H1 (cell line): ENCODE data around the gene FBXW10B. TPM values are rescaled to one million over a fixed set of nuclear protein-coding genes. Genes with fewer than 3 reads are reported as not detected.
"Not testable (repeated sequence)": the region's sequence is repeated elsewhere in the genome, so short reads cannot be mapped to it uniquely, and the experiment has no call there.

Experiments used
- CTCF ChIA-PET: fragments of 300-600 bp; sonication (Branson Sonifier 250); formaldehyde crosslinking; loops from one replicate; lab custom pipeline; 2021; ENCODE audit not compliant: partially characterized antibody; lab: Charles Lee
- POLR2A ChIA-PET: fragments of 300-600 bp; sonication (Branson Sonifier 250); formaldehyde crosslinking; loops from one replicate; lab custom pipeline; 2021; ENCODE audit warnings: inconsistent platforms; ENCODE audit not compliant: partially characterized antibody; lab: Charles Lee
- DNase-seq, 2 experiments: peaks; one replicate each; pipeline versions ENCODE4 v3.0.0 to v3.0.0-alpha.2; 2010 to 2022; ENCODE audit warnings: low spot score in 2 of 2, low read depth in 1 of 2, mixed read lengths in 1 of 2
- FAIRE-seq: peaks from 2 replicates; lab custom pipeline; 2011; peaks lifted over from hg19 to GRCh38; lab: Jason Lieb, UNC
- H2AFZ ChIP-seq: 2 replicates; pipeline ENCODE4 v1.8.1; 2012; ENCODE audit warnings: low read length, inconsistent platforms
- H2AK5ac ChIP-seq: 2 replicates; pipeline ENCODE4 v1.6.1; 2013; ENCODE audit warnings: low read depth, low read length
- H2BK120ac ChIP-seq: replicated peaks from 2 replicates; pipeline ENCODE3; 2013; ENCODE audit warnings: low read depth, low read length, inconsistent platforms
- H2BK12ac ChIP-seq: 2 replicates; pipeline ENCODE4 v1.6.1; 2013; ENCODE audit warnings: low read depth, low read length
- H2BK15ac ChIP-seq: 2 replicates; pipeline ENCODE4 v1.6.1; 2013; ENCODE audit warnings: low read length
- H2BK20ac ChIP-seq: 2 replicates; pipeline ENCODE4 v1.6.1; 2013; ENCODE audit warnings: low read length
- H2BK5ac ChIP-seq: 2 replicates; pipeline ENCODE4 v1.6.1; 2013; ENCODE audit warnings: low read depth, low read length
- H3K14ac ChIP-seq: 2 replicates; pipeline ENCODE4 v1.6.1; 2013; ENCODE audit warnings: inconsistent platforms; ENCODE audit not compliant: insufficient read length
- H3K18ac ChIP-seq: 2 replicates; pipeline ENCODE4 v1.6.1; 2013; ENCODE audit warnings: low read length; ENCODE audit errors: extremely low read depth
- H3K23ac ChIP-seq: 2 replicates; pipeline ENCODE4 v1.6.1; 2013; ENCODE audit warnings: inconsistent platforms; ENCODE audit not compliant: insufficient read length
- H3K23me2 ChIP-seq: 2 replicates; pipeline ENCODE4 v1.6.1; 2013; ENCODE audit warnings: low read depth, low read length
- H3K27ac ChIP-seq: 2 replicates; pipeline ENCODE4 v1.6.1; 2011; ENCODE audit warnings: low read depth, low read length, inconsistent platforms
- H3K27me3 ChIP-seq, 4 experiments: replicated peaks in 1 of 4; 1 replicate in 1 of 4; 2 replicates in 3 of 4; pipeline versions ENCODE4 v1.6.1 to v1.8.1; 2011 to 2013; ENCODE audit warnings: low read length in 3 of 4, mild to moderate bottlenecking in 3 of 4, inconsistent platforms in 2 of 4, mixed read lengths in 2 of 4, moderate library complexity in 1 of 4; ENCODE audit not compliant: control insufficient read depth in 3 of 4, insufficient read depth in 3 of 4; ENCODE audit errors: extremely low read depth in 1 of 4
- H3K36me3 ChIP-seq, 4 experiments: 2 replicates each; pipeline versions ENCODE4 v1.6.1 to v1.8.1; 2011 to 2013; ENCODE audit warnings: mild to moderate bottlenecking in 4 of 4, low read length in 3 of 4, moderate library complexity in 2 of 4, control low read depth in 1 of 4, inconsistent platforms in 1 of 4; ENCODE audit not compliant: insufficient read depth in 4 of 4, control insufficient read depth in 2 of 4
- H3K4ac ChIP-seq: replicated peaks from 2 replicates; pipeline ENCODE3; 2013; ENCODE audit warnings: low read length, low read depth, mixed read lengths, inconsistent platforms; ENCODE audit not compliant: insufficient read length
- H3K4me1 ChIP-seq, 4 experiments: replicated peaks in 1 of 4; 1 replicate in 1 of 4; 2 replicates in 3 of 4; pipeline versions ENCODE4 v1.6.1 to v1.8.1; 2011 to 2013; ENCODE audit warnings: low read length in 3 of 4, inconsistent platforms in 2 of 4, mixed read lengths in 1 of 4; ENCODE audit not compliant: insufficient read depth in 4 of 4, control insufficient read depth in 3 of 4
- H3K4me2 ChIP-seq, 2 experiments: 2 replicates each; pipeline versions ENCODE4 v1.6.1 to v1.8.1; 2011 to 2013; ENCODE audit warnings: low read depth in 2 of 2, low read length in 2 of 2, control low read depth in 1 of 2, inconsistent platforms in 1 of 2, mild to moderate bottlenecking in 1 of 2; ENCODE audit not compliant: insufficient read depth in 1 of 2
- H3K4me3 ChIP-seq, 4 experiments: fragments of 200-600, 300-600 bp in 1 of 4; sonication (generic), shearing (Covaris generic), sonication (Bioruptor Twin) in 1 of 4; 2 replicates each; pipeline versions ENCODE4 v1.5.1 to v1.8.1; 2011 to 2016; ENCODE audit warnings: low read length in 4 of 4, low read depth in 3 of 4, control low read depth in 2 of 4, inconsistent platforms in 2 of 4, mild to moderate bottlenecking in 2 of 4, mixed read lengths in 1 of 4, moderate library complexity in 1 of 4; ENCODE audit not compliant: insufficient read depth in 2 of 4; ENCODE audit errors: extremely low read depth in 1 of 4
- H3K56ac ChIP-seq: replicated peaks from 2 replicates; pipeline ENCODE3; 2013; ENCODE audit warnings: low read depth, mild to moderate bottlenecking, mixed read lengths, low read length, inconsistent platforms; ENCODE audit not compliant: insufficient read length
- H3K79me1 ChIP-seq: 2 replicates; pipeline ENCODE4 v1.6.1; 2013; ENCODE audit warnings: low read depth, low read length, control low read depth
- H3K79me2 ChIP-seq, 2 experiments: 2 replicates each; pipeline versions ENCODE4 v1.6.1 to v1.8.1; 2012 to 2013; ENCODE audit warnings: low read length in 2 of 2, mild to moderate bottlenecking in 2 of 2, inconsistent platforms in 1 of 2; ENCODE audit not compliant: insufficient read depth in 2 of 2, control insufficient read depth in 1 of 2
- H3K9ac ChIP-seq, 4 experiments: replicated peaks in 1 of 4; 1 replicate in 1 of 4; 2 replicates in 3 of 4; pipeline versions ENCODE4 v1.6.1 to v1.8.1; 2011 to 2013; ENCODE audit warnings: low read depth in 3 of 4, low read length in 3 of 4, control low read depth in 2 of 4, mild to moderate bottlenecking in 2 of 4, moderate library complexity in 2 of 4, inconsistent platforms in 1 of 4; ENCODE audit errors: extremely low read depth in 1 of 4
- H3K9me3 ChIP-seq, 2 experiments: 2 replicates each; pipeline versions ENCODE4 v1.6.1 to v1.8.1; 2012 to 2013; ENCODE audit warnings: mild to moderate bottlenecking in 2 of 2, moderate library complexity in 2 of 2, control low read depth in 1 of 2, inconsistent platforms in 1 of 2, low read depth in 1 of 2, low read length in 1 of 2, mixed read lengths in 1 of 2; ENCODE audit not compliant: insufficient read depth in 2 of 2
- H4K20me1 ChIP-seq, 2 experiments: replicated peaks in 1 of 2; 2 replicates each; pipeline versions ENCODE3 to v1.8.1; 2011 to 2013; ENCODE audit warnings: inconsistent platforms in 2 of 2, low read length in 2 of 2, mild to moderate bottlenecking in 1 of 2; ENCODE audit not compliant: insufficient read depth in 2 of 2, control insufficient read depth in 1 of 2
- H4K5ac ChIP-seq: 2 replicates; pipeline ENCODE4 v1.6.1; 2013; ENCODE audit warnings: low read length, low read depth, mixed read lengths, inconsistent platforms; ENCODE audit not compliant: insufficient read length
- H4K8ac ChIP-seq: 2 replicates; pipeline ENCODE4 v1.8.0; 2013; ENCODE audit warnings: mild to moderate bottlenecking, moderate library complexity, low read length, inconsistent platforms; ENCODE audit not compliant: insufficient read depth; ENCODE audit errors: extremely low read depth
- H4K91ac ChIP-seq: replicated peaks from 2 replicates; pipeline ENCODE3; 2013; ENCODE audit warnings: low read length, mixed read lengths, inconsistent platforms; ENCODE audit not compliant: insufficient read length
- WGBS, 2 experiments: shearing (Covaris generic) in 1 of 2; methylation state at CpG; one replicate each; pipeline versions ENCODE4 v1.1.6 to v1.1.7; 2013 to 2015; ENCODE audit warnings: low lambda C conversion rate in 2 of 2, mixed read lengths in 2 of 2, inconsistent platforms in 1 of 2, low coverage in 1 of 2, missing lambda C conversion rate in 1 of 2; ENCODE audit not compliant: insufficient replicate concordance in 2 of 2, insufficient coverage in 1 of 2, insufficient read length in 1 of 2; ENCODE audit errors: extremely low coverage in 1 of 2, missing lambda C conversion rate in 1 of 2; 5-methylcytosine and 5-hydroxymethylcytosine counted together
- long read RNA-seq, 2 experiments: library from RNA in 1 of 2; library from capped mRNA in 1 of 2; stranded (forward); transcript quantifications; one replicate each; pipeline ENCODE4 v2.0.0, GENCODE V29; 2021; ENCODE audit warnings: inconsistent platforms in 1 of 2
- polyA minus RNA-seq, 3 experiments: library from RNA; depleted of rRNA, polyadenylated mRNA; stranded (reverse); fragments of >200 nt; gene quantifications; 1 replicate in 2 of 3; 2 replicates in 1 of 3; pipeline ENCODE4 v1.2.3, GENCODE V29; 2011
- polyA plus RNA-seq, 7 experiments: library from polyadenylated mRNA; depleted of rRNA in 3 of 7; stranded (reverse) in 5 of 7; unstranded in 2 of 7; fragments of >200 nt in 5 of 7; fragments of 200-250 nt in 2 of 7; gene quantifications; 1 replicate in 5 of 7; 2 replicates in 1 of 7; 4 replicates in 1 of 7; pipeline versions ENCODE4 v1.2.1 to v1.2.3, GENCODE V29; 2011 to 2013; ENCODE audit warnings: missing spikeins in 2 of 7, mixed read lengths in 2 of 7
- total RNA-seq: library from RNA; stranded (reverse); fragmentation: NEBNext Ultra II Directional; extraction: Animal tissue kit (Norgen Biotek cat#: 25700); gene quantifications from 2 replicates; pipeline ENCODE4 v1.2.1, GENCODE V29; 2021

Gene FBXW10B, protein sequence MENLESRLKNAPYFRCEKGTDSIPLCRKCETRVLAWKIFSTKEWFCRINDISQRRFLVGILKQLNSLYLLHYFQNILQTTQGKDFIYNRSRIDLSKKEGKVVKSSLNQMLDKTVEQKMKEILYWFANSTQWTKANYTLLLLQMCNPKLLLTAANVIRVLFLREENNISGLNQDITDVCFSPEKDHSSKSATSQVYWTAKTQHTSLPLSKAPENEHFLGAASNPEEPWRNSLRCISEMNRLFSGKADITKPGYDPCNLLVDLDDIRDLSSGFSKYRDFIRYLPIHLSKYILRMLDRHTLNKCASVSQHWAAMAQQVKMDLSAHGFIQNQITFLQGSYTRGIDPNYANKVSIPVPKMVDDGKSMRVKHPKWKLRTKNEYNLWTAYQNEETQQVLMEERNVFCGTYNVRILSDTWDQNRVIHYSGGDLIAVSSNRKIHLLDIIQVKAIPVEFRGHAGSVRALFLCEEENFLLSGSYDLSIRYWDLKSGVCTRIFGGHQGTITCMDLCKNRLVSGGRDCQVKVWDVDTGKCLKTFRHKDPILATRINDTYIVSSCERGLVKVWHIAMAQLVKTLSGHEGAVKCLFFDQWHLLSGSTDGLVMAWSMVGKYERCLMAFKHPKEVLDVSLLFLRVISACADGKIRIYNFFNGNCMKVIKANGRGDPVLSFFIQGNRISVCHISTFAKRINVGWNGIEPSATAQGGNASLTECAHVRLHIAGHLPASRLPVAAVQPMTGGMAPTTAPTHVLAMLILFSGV
- not detected in 2 replicates for total RNA-seq
- polyA plus RNA-seq (2011; rRNA removed) = 0.14 and 0.28 TPM in 2 replicates
- polyA plus RNA-seq (2011; cell fraction: cytosol; rRNA removed) = 0.13 TPM
- 0.97 TPM for polyA plus RNA-seq (2011; cell fraction: nucleus; rRNA removed)
- polyA plus RNA-seq (2012, experiment 1 of 2) = 0.19 to 0.42 TPM (median 0.36 TPM) in 3 of 4 replicates, not detected in the other
- polyA plus RNA-seq (2012, experiment 2 of 2) = not detected
- polyA plus RNA-seq (2013, experiment 1 of 2) = 0.20 TPM
- polyA plus RNA-seq (2013, experiment 2 of 2) = 0.04 TPM
- 0.20 and 0.54 TPM in 2 replicates for polyA minus RNA-seq (2011; rRNA and poly(A)+ RNA removed)
- not detected for polyA minus RNA-seq (2011; cell fraction: cytosol; rRNA and poly(A)+ RNA removed)
- polyA minus RNA-seq (2011; cell fraction: nucleus; rRNA and poly(A)+ RNA removed) = not detected
- long read RNA-seq, experiment 1 = 0 reads
- long read RNA-seq, experiment 2 = 0 reads

DNA sequence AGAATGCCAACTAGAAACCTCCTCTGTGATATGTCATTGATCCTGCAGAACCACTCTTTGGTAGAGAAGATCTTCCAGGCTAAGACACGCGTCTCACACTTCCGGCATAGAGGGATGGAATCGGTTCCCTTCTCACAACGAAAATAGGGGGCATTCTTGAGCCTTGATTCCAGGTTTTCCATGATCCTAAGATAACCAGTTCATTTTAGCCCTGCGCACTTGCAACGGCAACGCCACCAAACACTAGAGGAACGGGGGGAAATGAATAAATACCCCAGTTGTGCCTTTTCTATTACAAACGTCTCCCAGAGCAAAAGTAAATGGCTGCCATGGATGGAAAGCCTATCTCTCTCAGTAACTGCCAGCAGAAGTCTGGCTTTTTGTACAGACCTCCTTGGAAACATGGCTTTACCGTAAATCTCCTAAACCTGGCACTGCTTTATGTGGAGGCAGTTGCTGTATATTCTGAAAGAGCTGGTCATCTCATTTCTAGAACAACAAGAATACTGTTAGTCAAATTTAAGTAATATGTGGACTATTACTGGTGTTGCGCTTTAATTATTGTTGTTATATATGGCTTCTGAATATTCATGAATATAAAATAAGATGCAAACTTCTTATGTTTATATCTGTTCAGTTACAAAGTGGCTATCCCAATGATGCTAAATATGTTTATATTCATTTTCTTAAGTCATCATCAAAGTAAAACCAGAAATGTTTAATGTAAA, at the start of gene FBXW10B:
Gene FBXW10B (minus strand): TSS at position 374 of the 728 bp plus-strand sequence. CDS start 192 bp downstream, at position 182.
- H3K36me3 ChIP-seq, H4K91ac ChIP-seq, H2BK12ac ChIP-seq, H2BK120ac ChIP-seq, H2AK5ac ChIP-seq, H3K23ac ChIP-seq, H3K4me3 ChIP-seq, H2BK5ac ChIP-seq, H4K8ac ChIP-seq, DNase-seq, H3K4ac ChIP-seq, H3K9ac ChIP-seq, H4K5ac ChIP-seq, H3K27ac ChIP-seq, H3K4me1 ChIP-seq, CTCF ChIA-PET, H3K27me3 ChIP-seq, H3K14ac ChIP-seq, H4K20me1 ChIP-seq, H2BK15ac ChIP-seq, H3K56ac ChIP-seq, H2BK20ac ChIP-seq, H3K79me1 ChIP-seq, H3K18ac ChIP-seq, H3K79me2 ChIP-seq, POLR2A ChIA-PET, H2AFZ ChIP-seq, H3K9me3 ChIP-seq, H3K4me2 ChIP-seq, H3K23me2 ChIP-seq: not testable (repeated sequence)
- FAIRE-seq = peak; percentile 73
- WGBS, 2 experiments = 75% methylated on average over 11 of the region's 12 CpGs; no CpG with 5 or more reads in 1 of the 2 experiments
